Neural progenitor cell (in vitro differentiated cells): Measurements from ENCODE around the gene ZNF189. TPM values are rescaled to one million over a fixed set of nuclear protein-coding genes. Genes with fewer than 3 reads are reported as not detected.

Source experiments
- DNase-seq: peaks from one replicate; pipeline ENCODE4 v3.0.0-alpha.2; 2016; ENCODE audit warnings: low spot score
- H2AFZ ChIP-seq: fragments of 200-600 bp; sonication (generic); replicated peaks from 2 replicates; pipeline ENCODE4 v1.6.1; 2016; ENCODE audit warnings: antibody characterized with exemption
- H3F3A ChIP-seq: fragments of 200-600 bp; sonication (generic); 2 replicates; pipeline ENCODE4 v1.6.1; 2016; ENCODE audit warnings: antibody characterized with exemption, low read depth
- H3K27ac ChIP-seq: fragments of 200-600 bp; sonication (generic); 2 replicates; pipeline ENCODE4 v1.5.1; 2016; ENCODE audit warnings: mild to moderate bottlenecking
- H3K27me3 ChIP-seq: fragments of 200-600 bp; sonication (generic); 2 replicates; pipeline ENCODE4 v1.6.1; 2016; ENCODE audit warnings: mild to moderate bottlenecking, moderate library complexity
- H3K36me3 ChIP-seq: fragments of 200-600 bp; sonication (generic); 2 replicates; pipeline ENCODE4 v1.5.1; 2016
- H3K4me1 ChIP-seq: fragments of 200-600 bp; sonication (generic); 2 replicates; pipeline ENCODE4 v1.6.1; 2016; ENCODE audit warnings: mixed run types
- H3K4me2 ChIP-seq: fragments of 200-600 bp; sonication (generic); 2 replicates; pipeline ENCODE4 v1.6.1; 2016
- H3K4me3 ChIP-seq: fragments of 200-600 bp; sonication (generic); 2 replicates; pipeline ENCODE4 v1.5.1; 2016
- H3K79me2 ChIP-seq: fragments of 200-600 bp; sonication (generic); 2 replicates; pipeline ENCODE4 v1.6.1; 2016; ENCODE audit warnings: low read depth
- H3K9ac ChIP-seq: fragments of 200-600 bp; sonication (generic); 2 replicates; pipeline ENCODE4 v1.6.1; 2016
- H3K9me3 ChIP-seq: fragments of 200-600 bp; sonication (generic); 2 replicates; pipeline ENCODE4 v1.5.1; 2016; ENCODE audit warnings: low read depth
- H4K20me1 ChIP-seq: fragments of 200-600 bp; sonication (generic); 2 replicates; pipeline ENCODE4 v1.6.1; 2016; ENCODE audit warnings: low read depth
- H3K27ac Mint-ChIP-seq: 3 replicates; pipeline ENCODE4 v1.8.0; 2021; ENCODE audit warnings: mixed read lengths
- H3K27me3 Mint-ChIP-seq: 2 replicates; pipeline ENCODE4 v1.8.0; 2022; ENCODE audit warnings: low read depth, mild to moderate bottlenecking, inconsistent platforms, moderate library complexity, mixed read lengths; ENCODE audit not compliant: insufficient read depth
- H3K36me3 Mint-ChIP-seq: 3 replicates; pipeline ENCODE4 v1.8.0; 2021; ENCODE audit warnings: mixed read lengths
- H3K4me1 Mint-ChIP-seq: 3 replicates; pipeline ENCODE4 v1.8.0; 2021; ENCODE audit warnings: mixed read lengths
- H3K4me3 Mint-ChIP-seq: 3 replicates; pipeline ENCODE4 v1.8.0; 2021; ENCODE audit warnings: mild to moderate bottlenecking, moderate library complexity, mixed read lengths
- H3K9me3 Mint-ChIP-seq: 3 replicates; pipeline ENCODE4 v1.8.0; 2020; ENCODE audit warnings: mixed read lengths
- EZH2 ChIP-seq: fragments of 200-600 bp; sonication (generic); IDR thresholded peaks from 2 replicates; pipeline ENCODE4 v1.6.1; 2017; ENCODE audit warnings: antibody characterized with exemption, mild to moderate bottlenecking, moderate library complexity
- EZH2phosphoT487 ChIP-seq: fragments of 200-600 bp; sonication (generic); IDR thresholded peaks from 2 replicates; pipeline ENCODE4 v1.6.1; 2017; ENCODE audit warnings: antibody characterized with exemption
- total RNA-seq: library from RNA; depleted of rRNA; stranded (reverse); fragments of >200 nt; gene quantifications from 2 replicates; pipeline ENCODE4 v1.2.3, GENCODE V29; 2015; ENCODE audit warnings: low replicate concordance
- TF ChIP-seq, protein P1 (sequence below): fragments of 200-600 bp; sonication (generic); IDR thresholded peaks from 2 replicates; pipeline ENCODE4 v1.5.1; 2017; ENCODE audit warnings: antibody characterized with exemption, mild to moderate bottlenecking

The ZNF189 gene
- total RNA-seq, 1 donor from 2014 or later, result 40.2 TPM

DNA sequence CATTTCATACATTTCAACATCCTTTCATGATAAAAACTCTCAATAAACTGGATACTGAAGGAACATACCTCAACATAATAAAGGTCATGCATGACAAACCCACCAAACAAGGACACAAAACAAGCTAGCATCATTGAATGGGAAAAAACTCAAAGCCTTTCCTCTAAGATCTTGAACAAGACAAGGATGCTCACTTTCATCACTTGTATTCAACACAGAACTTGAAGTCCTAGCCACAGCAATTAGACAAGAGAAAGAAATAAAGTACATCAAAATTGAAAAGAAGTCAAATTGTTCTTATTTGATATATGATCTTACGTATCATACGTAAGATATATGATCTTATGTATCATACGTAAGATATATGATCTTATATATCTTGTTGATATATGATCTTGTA is 5.5 kb upstream of the ZNF189 start:
- peaks cover 58% of the 10 kb centered on the region for H3K9me3 Mint-ChIP-seq
- H3K4me1 Mint-ChIP-seq, result peaks cover 9% of the 10 kb centered on the region
- DNase-seq, result no peak
- H3F3A ChIP-seq, result peaks cover 14% of the 10 kb centered on the region
- no peak overlapping the region for H3K9ac ChIP-seq
- no peak overlapping the region for H3K27ac ChIP-seq
- no peak overlapping the region for H3K4me3 ChIP-seq
- H3K27me3 ChIP-seq, result no peaks in the 10 kb centered on the region
- peaks cover 3% of the 10 kb centered on the region for H3K27me3 Mint-ChIP-seq
- H3K9me3 ChIP-seq, result peaks cover 10% of the 10 kb centered on the region
- no peak for TF ChIP-seq EZH2phosphoT487
- TF ChIP-seq, protein P1, sequence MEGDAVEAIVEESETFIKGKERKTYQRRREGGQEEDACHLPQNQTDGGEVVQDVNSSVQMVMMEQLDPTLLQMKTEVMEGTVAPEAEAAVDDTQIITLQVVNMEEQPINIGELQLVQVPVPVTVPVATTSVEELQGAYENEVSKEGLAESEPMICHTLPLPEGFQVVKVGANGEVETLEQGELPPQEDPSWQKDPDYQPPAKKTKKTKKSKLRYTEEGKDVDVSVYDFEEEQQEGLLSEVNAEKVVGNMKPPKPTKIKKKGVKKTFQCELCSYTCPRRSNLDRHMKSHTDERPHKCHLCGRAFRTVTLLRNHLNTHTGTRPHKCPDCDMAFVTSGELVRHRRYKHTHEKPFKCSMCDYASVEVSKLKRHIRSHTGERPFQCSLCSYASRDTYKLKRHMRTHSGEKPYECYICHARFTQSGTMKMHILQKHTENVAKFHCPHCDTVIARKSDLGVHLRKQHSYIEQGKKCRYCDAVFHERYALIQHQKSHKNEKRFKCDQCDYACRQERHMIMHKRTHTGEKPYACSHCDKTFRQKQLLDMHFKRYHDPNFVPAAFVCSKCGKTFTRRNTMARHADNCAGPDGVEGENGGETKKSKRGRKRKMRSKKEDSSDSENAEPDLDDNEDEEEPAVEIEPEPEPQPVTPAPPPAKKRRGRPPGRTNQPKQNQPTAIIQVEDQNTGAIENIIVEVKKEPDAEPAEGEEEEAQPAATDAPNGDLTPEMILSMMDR, result no peak
- TF ChIP-seq EZH2, result no peak
- H3K27ac Mint-ChIP-seq, result no peak overlapping the region
- peaks cover 81% of the 10 kb centered on the region for H3K79me2 ChIP-seq
- no peak overlapping the region for H3K4me3 Mint-ChIP-seq
- no peaks in the 10 kb centered on the region for H4K20me1 ChIP-seq
- H3K36me3 ChIP-seq, result peaks cover 22% of the 10 kb centered on the region
- H3K4me1 ChIP-seq, result peaks cover 4% of the 10 kb centered on the region
- H3K36me3 Mint-ChIP-seq, result peaks cover 79% of the 10 kb centered on the region
- no peak overlapping the region for H2AFZ ChIP-seq
- no peak overlapping the region for H3K4me2 ChIP-seq

DNA sequence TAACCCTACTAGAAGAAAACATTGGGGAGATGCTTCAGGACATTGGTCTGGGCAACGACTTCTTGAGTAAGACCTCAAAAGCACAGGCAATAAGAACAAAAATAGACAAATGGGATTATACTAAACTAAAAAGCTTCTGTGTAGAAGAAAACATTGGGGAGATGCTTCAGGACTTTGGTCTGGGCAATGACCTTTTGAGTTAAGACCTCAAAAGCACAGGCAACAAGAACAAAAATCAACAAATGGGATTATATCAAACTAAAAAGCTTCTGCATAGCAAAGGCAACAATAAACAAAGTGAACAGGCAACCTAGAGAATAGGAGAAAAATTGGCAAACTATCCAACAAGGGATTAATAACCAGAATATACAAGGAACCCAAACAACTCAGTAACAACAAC is 4.0 kb upstream of the ZNF189 start:
- Mint-ChIP-seq H3K9me3 (peaks cover 57% of the 10 kb centered on the region), H3K36me3 (peaks cover 66% of the 10 kb centered on the region), H3K4me3 (no peak overlapping the region), H3K27ac (no peak overlapping the region), H3K4me1 (peaks cover 9% of the 10 kb centered on the region), H3K27me3 (peaks cover 8% of the 10 kb centered on the region)
- Histone ChIP-seq H3K36me3 (peaks cover 22% of the 10 kb centered on the region), H3K9ac (no peak overlapping the region), H2AFZ (no peak overlapping the region), H3K79me2 (peaks cover 90% of the 10 kb centered on the region), H3K9me3 (peaks cover 10% of the 10 kb centered on the region), H3K27me3 (no peaks in the 10 kb centered on the region), H3K4me3 (no peak overlapping the region), H4K20me1 (no peaks in the 10 kb centered on the region), H3F3A (no peaks in the 10 kb centered on the region), H3K4me1 (peaks cover 8% of the 10 kb centered on the region), H3K4me2 (no peak overlapping the region), H3K27ac (no peak overlapping the region)
- no peak for DNase-seq
- TF ChIP-seq EZH2 (no peak), EZH2phosphoT487 (no peak)
- TF ChIP-seq, protein P1, result no peak

- peak overlapping the region; percentile 69 for H3K4me3 ChIP-seq
- H3K4me2 ChIP-seq, result peak overlapping the region; percentile 95
- H4K20me1 ChIP-seq, result no peaks in the 10 kb centered on the region
- peaks cover 8% of the 10 kb centered on the region for H3K27me3 Mint-ChIP-seq
- no peaks in the 10 kb centered on the region for H3K27me3 ChIP-seq
- peaks cover 57% of the 10 kb centered on the region for H3K9me3 Mint-ChIP-seq
- no peak for DNase-seq
- peak overlapping the region; percentile 0 for H3K27ac ChIP-seq
- peak overlapping the region; percentile 97 for H3K27ac Mint-ChIP-seq
- TF ChIP-seq EZH2phosphoT487 (no peak), EZH2 (no peak)
- TF ChIP-seq, protein P1, result no peak
- H3K4me3 Mint-ChIP-seq, result peak overlapping the region; percentile 97
- H3K4me1 ChIP-seq, result peaks cover 13% of the 10 kb centered on the region
- peaks cover 27% of the 10 kb centered on the region for H3K36me3 ChIP-seq
- peaks cover 65% of the 10 kb centered on the region for H3K36me3 Mint-ChIP-seq
- peaks cover 86% of the 10 kb centered on the region for H3K79me2 ChIP-seq
- peaks cover 10% of the 10 kb centered on the region for H3K9me3 ChIP-seq
- peaks cover 23% of the 10 kb centered on the region for H3K4me1 Mint-ChIP-seq
- H3K9ac ChIP-seq, result peak overlapping the region; percentile 86
- no peaks in the 10 kb centered on the region for H3F3A ChIP-seq
- H2AFZ ChIP-seq, result peak overlapping the region; percentile 91
Observed at GRCh38 chr9:101397746-101398067, 944 bp upstream of the ZNF189 start.
